GM10847 (cell line): ENCODE data around the gene MYEOV.

Experiments
- POLR2A ChIP-seq: IDR thresholded peaks from 2 replicates; pipeline ENCODE4 v1.6.1; 2011; ENCODE audit not compliant: insufficient read length; ENCODE audit errors: extremely low read depth

MYEOV gene

DNA sequence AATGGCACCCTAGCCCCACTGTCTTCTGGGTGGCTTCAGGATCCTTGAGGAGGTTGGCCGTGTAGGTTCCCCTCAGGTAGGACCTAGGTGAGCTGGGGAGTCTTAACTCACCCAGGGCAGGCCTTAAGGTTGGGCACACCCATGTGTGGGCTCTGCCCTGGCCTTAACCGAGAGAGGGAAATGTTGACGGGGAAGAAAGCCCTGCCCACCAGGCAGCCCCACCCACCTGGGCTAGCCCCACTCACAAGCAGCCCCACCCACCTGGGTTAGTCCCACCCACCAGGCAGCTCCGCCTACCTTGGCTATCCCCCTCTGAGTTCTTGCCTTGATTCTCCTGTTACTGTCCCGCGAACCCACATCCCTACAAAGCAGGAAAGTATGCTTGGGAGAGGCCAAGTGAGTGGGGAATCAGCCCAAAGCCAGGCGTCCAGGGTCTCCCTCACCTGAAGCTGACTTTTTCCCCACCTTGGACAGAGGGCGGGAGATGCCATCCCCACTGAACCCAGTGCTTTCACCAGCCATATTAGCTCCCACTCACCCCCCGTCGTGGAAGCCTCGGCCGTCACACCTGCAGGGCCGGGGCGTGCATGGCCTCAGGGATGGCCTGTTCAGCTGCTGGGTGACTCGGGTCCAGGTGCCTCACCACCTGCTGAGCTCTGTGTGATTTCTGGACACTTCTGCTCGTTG lies at the start of gene MYEOV:
TSS of gene MYEOV (plus strand) at position 337 of the 687 bp plus-strand sequence. CDS start 1,200 bp downstream, outside the sequence.
- no peak for TF ChIP-seq POLR2A

GRCh38 chr11:69244266-69244665 lies 49.7 kb upstream of the MYEOV start:
- TF ChIP-seq POLR2A = no peak

DNA sequence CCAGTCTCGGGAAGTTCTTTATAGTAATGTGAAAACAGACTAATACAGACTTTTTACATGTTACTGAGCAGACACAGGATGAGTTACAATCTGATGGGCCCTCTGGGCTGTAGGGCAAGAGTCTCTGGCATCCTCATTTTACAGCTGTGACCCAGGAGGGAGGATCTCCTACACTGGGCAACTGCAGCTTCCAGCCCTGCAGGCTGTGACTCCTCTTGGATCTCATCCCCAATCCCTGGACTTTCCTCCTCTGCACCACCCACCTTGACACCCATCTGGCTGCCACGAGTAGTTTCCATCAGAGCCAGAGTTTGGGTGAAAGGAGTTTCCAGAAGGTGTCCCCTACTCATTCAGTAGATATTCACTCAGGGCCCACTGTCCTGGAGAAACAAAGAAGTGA lies 48.9 kb upstream of the MYEOV start:
- TF ChIP-seq POLR2A = no peak

DNA sequence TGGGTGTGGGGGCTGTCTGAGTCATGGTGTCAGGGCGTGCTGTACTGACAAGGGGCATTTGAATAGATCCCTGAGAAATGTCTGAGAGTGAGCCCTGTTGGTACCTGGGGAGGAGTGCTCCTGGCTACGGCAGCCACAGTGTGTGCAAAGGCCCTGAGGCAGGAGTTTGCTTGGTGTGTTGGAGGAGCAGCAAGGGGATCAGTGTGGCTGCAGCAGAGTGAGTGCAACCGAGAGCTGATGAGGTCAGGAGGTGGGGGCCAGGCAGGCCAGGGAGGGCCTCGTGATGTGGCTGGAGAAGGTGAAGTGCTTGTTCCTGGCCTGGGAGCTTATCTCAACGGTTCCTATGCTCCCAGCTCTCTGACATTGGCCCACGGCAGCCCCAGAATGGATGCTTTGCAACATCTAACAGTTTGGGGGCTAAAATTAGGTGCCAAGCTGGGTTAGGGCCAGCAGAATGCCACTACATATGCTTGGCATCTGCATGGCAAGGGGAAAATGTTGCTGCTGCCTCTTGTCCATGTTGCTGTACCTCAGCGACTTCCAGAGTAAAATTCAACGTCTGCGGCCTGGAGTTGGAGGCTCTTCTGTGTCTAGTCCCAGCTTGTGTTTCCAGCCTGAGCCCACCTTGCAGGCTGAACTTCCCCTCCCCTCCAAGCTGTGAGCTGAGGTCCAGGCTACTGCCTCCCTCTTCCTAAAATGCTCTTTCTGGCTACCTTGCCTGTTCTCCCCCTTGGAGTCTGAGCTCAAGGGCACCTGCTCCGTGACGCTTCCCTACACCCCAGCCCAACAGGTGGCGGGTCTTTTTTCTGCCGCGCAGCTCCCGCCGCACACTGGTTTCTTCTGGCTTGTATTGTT lies 48.2 kb upstream of the MYEOV start:
- no peak for TF ChIP-seq POLR2A

DNA sequence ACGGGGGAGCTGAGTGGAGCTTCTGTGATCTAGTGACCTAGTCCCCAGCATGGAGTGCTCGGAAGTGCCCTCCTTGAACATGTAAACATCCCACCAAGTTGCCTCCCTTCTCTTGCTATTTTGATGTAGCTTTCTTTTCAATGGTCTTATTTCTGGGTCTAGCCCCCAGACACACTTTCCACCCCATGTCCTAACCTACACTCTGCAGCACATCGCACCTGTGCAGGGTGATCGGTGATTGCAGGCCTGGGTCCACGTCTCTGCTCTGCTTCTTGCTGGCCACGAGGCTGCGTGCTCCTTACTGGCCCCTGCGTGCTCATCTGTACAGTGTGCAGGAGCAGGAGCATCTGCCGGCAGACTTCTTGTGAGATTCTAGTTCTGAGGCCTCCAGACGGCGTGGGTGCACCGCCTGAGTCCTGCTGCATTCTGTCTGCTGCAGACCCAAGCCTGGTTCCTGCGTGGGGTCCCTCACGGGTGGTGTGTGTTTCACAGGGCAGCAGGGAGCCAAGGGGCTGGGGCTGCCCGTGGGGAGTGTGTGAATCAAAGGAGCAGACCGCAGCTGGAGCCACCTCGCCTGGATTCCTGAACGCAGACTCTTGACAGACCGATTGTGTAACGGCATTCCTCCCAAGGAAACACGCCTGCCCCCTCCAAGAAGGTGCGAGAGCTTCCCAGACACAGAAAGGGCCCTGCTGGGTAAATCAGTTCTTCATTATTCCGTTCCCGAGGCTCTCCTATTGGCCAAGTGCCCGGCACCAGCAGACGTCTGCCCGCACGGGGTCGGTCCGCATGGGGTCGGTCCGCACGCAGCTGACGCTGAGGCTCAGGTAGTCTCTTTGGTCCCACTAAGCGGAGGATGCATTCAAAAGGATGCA lies 44.4 kb upstream of the MYEOV start:
- TF ChIP-seq POLR2A = no peak

DNA sequence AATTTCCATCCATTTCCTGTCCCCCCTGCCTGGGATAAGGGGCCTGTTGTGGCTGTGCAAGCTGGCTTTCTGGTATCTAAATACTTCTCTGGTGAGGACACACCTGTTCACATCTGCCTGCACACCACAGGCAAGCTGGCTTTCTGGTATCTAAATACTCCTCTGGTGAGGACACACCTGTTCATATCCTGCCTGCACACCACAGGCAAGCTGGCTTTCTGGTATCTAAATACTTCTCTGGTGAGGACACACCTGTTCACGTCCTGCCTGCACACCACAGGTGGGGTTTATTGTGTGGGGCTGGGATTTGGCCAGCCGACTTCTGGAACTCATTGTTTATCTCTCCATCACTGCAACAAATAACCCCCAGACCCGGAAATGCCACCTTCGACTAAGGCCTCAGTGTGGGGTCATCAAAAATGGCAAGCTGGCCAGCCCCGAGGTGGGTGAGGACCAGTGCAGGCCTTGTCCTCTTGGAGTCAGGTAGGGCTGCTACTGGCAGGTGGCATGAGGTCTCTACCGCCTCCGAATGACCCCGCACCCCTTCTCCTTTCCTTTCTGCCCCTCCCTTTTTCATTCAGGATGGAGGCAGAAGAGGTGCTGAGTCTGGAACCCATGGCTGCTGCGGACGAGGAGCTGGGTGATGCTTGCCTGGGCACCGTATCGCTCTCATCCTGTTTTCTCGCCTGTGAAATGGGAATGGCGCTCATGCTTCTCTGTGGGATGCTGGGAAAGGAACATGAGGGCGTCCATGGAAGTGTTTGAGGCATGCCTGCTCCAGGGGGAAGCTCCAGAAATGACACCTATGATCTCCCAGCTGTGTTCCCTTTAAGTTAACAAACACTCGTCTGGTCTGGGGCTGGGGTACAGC lies 43.5 kb upstream of the MYEOV start:
- TF ChIP-seq POLR2A = no peak

GRCh38 chr11:69251057-69251393 lies 42.9 kb upstream of the MYEOV start:
- no peak for TF ChIP-seq POLR2A

GRCh38 chr11:69251639-69252489 lies 42.1 kb upstream of the MYEOV start:
- no peak for TF ChIP-seq POLR2A

GRCh38 chr11:69252490-69252837 lies 41.5 kb upstream of the MYEOV start:
- TF ChIP-seq POLR2A = no peak

GRCh38 chr11:69253028-69253427 lies 40.9 kb upstream of the MYEOV start:
- TF ChIP-seq POLR2A = no peak

DNA sequence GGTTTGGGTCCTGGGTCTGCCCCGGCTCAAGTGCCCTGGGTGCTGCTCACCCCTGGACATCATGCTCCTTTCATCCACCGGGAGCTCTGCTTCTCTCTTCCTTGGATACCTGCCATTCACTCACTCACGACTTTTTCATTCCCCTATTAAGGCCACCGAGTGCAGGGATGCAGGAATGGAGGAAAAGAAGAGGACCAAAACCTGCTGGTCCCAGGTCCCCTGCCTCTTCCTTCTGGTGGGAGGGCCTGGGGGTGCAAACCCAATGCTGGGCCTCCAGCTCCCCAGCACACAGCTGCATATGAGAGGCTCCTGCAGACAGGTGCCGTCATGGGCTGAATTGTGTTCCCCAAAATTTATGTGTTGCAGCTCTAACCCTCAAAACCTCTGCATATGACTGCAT lies 36.8 kb upstream of the MYEOV start:
- no peak for TF ChIP-seq POLR2A

- no peak for TF ChIP-seq POLR2A
These were observed 35.9 kb upstream of the MYEOV start for GRCh38 chr11:69257838-69258658.

DNA sequence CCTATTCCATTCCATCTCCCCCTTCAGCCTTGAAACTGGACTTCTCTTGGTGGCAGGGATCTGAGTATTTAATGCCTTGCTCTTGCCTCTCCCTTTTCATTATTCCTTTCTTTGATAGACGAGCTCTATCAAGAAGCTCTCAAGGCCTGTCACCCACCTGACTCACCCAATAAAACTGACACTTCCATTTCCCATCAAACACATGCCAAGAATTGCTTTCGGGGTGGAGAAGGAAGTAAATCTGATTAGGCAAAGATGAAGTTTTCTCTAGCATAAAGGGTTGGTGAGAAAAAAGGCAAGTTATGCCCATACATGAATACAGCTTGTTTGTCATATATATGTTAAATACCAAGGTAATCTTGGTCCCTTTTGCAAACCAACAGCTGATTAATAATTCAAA lies 34.9 kb upstream of the MYEOV start:
- TF ChIP-seq POLR2A = no peak

GRCh38 chr11:69260622-69261021 lies 33.3 kb upstream of the MYEOV start:
- no peak for TF ChIP-seq POLR2A
